WERI-Rb-1 (cell line): ENCODE measurements around the gene CLSTN3.

Experiments used
- DNase-seq: peaks from one replicate; pipeline ENCODE4 v3.0.0-alpha.2; 2020
- H3K27ac ChIP-seq: fragments of 250-450 bp; sonication (Bioruptor Pico); 2 replicates; pipeline ENCODE4 v1.5.1; 2020; ENCODE audit warnings: mild to moderate bottlenecking, moderate library complexity
- H3K27me3 ChIP-seq: fragments of 250-450 bp; sonication (Bioruptor Pico); 2 replicates; pipeline ENCODE4 v1.5.1; 2021; ENCODE audit warnings: mild to moderate bottlenecking, low read depth, moderate library complexity; ENCODE audit not compliant: insufficient read depth, severe bottlenecking
- H3K36me3 ChIP-seq: fragments of 250-450 bp; sonication (Bioruptor Pico); 2 replicates; pipeline ENCODE4 v1.5.1; 2020; ENCODE audit warnings: mild to moderate bottlenecking, moderate library complexity
- H3K4me3 ChIP-seq: 2 replicates; pipeline ENCODE4 v1.5.1; 2011; ENCODE audit warnings: low read depth, mild to moderate bottlenecking, control low read depth, low read length
- H3K9me3 ChIP-seq: fragments of 250-450 bp; sonication (Bioruptor Pico); 2 replicates; pipeline ENCODE4 v1.5.1; 2021; ENCODE audit warnings: mild to moderate bottlenecking, moderate library complexity; ENCODE audit not compliant: severe bottlenecking
- CTCF ChIP-seq: IDR thresholded peaks from 2 replicates; pipeline ENCODE4 v1.5.1; 2011; ENCODE audit warnings: low read depth, mild to moderate bottlenecking, control low read depth, inconsistent platforms, low read length

Gene CLSTN3

DNA sequence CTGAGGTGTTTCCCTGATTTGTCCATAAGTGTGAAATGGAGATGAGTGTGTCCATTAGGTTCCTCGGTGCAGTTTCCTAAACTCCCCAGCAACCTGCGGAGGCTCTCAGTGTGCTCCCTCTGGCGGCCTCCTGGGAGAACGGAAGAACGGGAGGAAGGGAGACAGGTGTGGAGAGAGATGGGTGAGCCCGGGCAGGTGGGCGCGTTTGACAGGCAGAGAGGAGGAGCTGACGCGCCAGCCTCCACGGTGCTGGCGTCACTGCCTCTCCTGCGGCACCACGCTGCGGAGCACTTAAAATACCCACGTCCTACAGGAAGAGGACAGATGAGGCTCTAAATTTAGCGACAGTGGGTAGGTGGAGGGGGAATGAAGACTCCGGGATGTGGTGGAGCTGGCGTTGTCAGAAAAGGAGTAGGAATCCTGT lies 32.5 kb downstream of the CLSTN3 start:
- Histone ChIP-seq H3K4me3 (no peak overlapping the region), H3K27me3 (no peaks in the 10 kb centered on the region), H3K9me3 (peaks cover 10% of the 10 kb centered on the region), H3K27ac (no peak overlapping the region), H3K36me3 (no peaks in the 10 kb centered on the region)
- DNase-seq, result peak; percentile 77
- peak; percentile 84 for TF ChIP-seq CTCF

- TF ChIP-seq CTCF, result no peak
- H3K36me3 ChIP-seq, result no peaks in the 10 kb centered on the region
- H3K27ac ChIP-seq, result no peak overlapping the region
- H3K27me3 ChIP-seq, result no peaks in the 10 kb centered on the region
- no peak for DNase-seq
- peaks cover 51% of the 10 kb centered on the region for H3K9me3 ChIP-seq
- no peak overlapping the region for H3K4me3 ChIP-seq
Observed at GRCh38 chr12:7169951-7170350, 39.8 kb downstream of the CLSTN3 start.

GRCh38 chr12:7171854-7172253 lies 41.7 kb downstream of the CLSTN3 start:
- no peak overlapping the region for H3K27ac ChIP-seq
- H3K9me3 ChIP-seq, result peaks cover 50% of the 10 kb centered on the region
- TF ChIP-seq CTCF, result no peak
- H3K4me3 ChIP-seq, result no peak overlapping the region
- no peaks in the 10 kb centered on the region for H3K36me3 ChIP-seq
- DNase-seq, result no peak
- no peaks in the 10 kb centered on the region for H3K27me3 ChIP-seq

DNA sequence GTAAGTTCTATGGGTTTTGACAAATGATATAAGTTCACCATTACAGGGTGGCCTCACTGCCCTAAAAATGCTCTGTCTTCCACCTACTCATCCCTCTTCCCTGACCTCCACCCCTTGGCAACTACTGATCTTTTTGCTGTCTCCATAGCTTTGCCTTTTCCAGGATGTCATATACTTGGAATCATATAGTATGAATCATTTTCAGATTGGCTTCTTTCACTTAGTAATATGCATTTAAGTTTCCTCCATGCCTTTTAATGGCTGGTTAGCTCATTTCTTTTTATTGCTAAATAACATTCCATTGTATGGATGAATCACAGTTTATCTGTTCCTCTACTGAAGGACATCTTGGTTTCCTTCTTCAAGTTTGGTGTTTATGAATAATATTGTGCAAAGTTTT lies 45.3 kb downstream of the CLSTN3 start:
- DNase-seq, result no peak
- Histone ChIP-seq H3K27ac (no peak overlapping the region), H3K9me3 (peaks cover 18% of the 10 kb centered on the region), H3K36me3 (no peaks in the 10 kb centered on the region), H3K27me3 (no peaks in the 10 kb centered on the region), H3K4me3 (no peak overlapping the region)
- no peak for TF ChIP-seq CTCF

GRCh38 chr12:7176595-7176994 lies 46.4 kb downstream of the CLSTN3 start:
- H3K36me3 ChIP-seq, result no peaks in the 10 kb centered on the region
- H3K4me3 ChIP-seq, result no peak overlapping the region
- H3K9me3 ChIP-seq, result peaks cover 16% of the 10 kb centered on the region
- no peaks in the 10 kb centered on the region for H3K27me3 ChIP-seq
- TF ChIP-seq CTCF, result no peak
- no peak overlapping the region for H3K27ac ChIP-seq
- no peak for DNase-seq

GRCh38 chr12:7178481-7178880 lies 48.3 kb downstream of the CLSTN3 start:
- Histone ChIP-seq H3K27ac (no peak overlapping the region), H3K27me3 (no peaks in the 10 kb centered on the region), H3K4me3 (no peak overlapping the region), H3K36me3 (no peaks in the 10 kb centered on the region), H3K9me3 (peaks cover 2% of the 10 kb centered on the region)
- TF ChIP-seq CTCF, result no peak
- no peak for DNase-seq
